Natural killer cell (primary cell): ENCODE data around the gene CPT1A. TPM values are rescaled to one million over a fixed set of nuclear protein-coding genes. Genes with fewer than 3 reads are reported as not detected.

Source experiments
- ATAC-seq, 3 donors: fragments of 150-1000 bp in 2 of 3; fragments of 200-7000 bp in 1 of 3; cut with Tn5 transposase; 1 replicate in 1 of 3; 2 replicates in 2 of 3; pipeline ENCODE4 v1.10.0; 2021; ENCODE audit warnings: mild to moderate bottlenecking in 2 of 3, moderate library complexity in 2 of 3
- DNase-seq, 2 donors: peaks; one replicate each; pipeline versions ENCODE4 v3.0.0 to v3.0.0-alpha.2; 2013 to 2021; ENCODE audit warnings: mixed read lengths in 1 of 2
- H3K27ac ChIP-seq: one replicate; pipeline ENCODE4 v1.5.1; 2013; ENCODE audit warnings: mild to moderate bottlenecking, low read length
- H3K27me3 ChIP-seq: one replicate; pipeline ENCODE4 v1.6.1; 2013; ENCODE audit warnings: low read length; ENCODE audit not compliant: control insufficient read depth, insufficient read depth
- H3K36me3 ChIP-seq: one replicate; pipeline ENCODE4 v1.6.1; 2013; ENCODE audit warnings: low read length; ENCODE audit not compliant: control insufficient read depth, insufficient read depth
- H3K4me1 ChIP-seq: one replicate; pipeline ENCODE4 v1.6.1; 2013; ENCODE audit warnings: low read length; ENCODE audit not compliant: control insufficient read depth, insufficient read depth
- H3K4me3 ChIP-seq: one replicate; pipeline ENCODE4 v1.5.1; 2013; ENCODE audit warnings: low read length
- H3K9me3 ChIP-seq: one replicate; pipeline ENCODE4 v1.6.1; 2013; ENCODE audit warnings: low read length; ENCODE audit not compliant: control insufficient read depth, insufficient read depth
- H3K27ac Mint-ChIP-seq, 2 donors: one replicate each; pipeline ENCODE4 v1.8.0; 2022; ENCODE audit warnings: mild to moderate bottlenecking in 2 of 2, mixed read lengths in 2 of 2, moderate library complexity in 1 of 2
- H3K27me3 Mint-ChIP-seq, 2 donors: one replicate each; pipeline ENCODE4 v1.8.0; 2022; ENCODE audit warnings: low read depth in 2 of 2, mixed read lengths in 2 of 2
- H3K36me3 Mint-ChIP-seq: one replicate; pipeline ENCODE4 v1.8.0; 2022; ENCODE audit warnings: mixed read lengths
- H3K4me1 Mint-ChIP-seq, 2 donors: one replicate each; pipeline ENCODE4 v1.8.0; 2022; ENCODE audit warnings: mixed read lengths in 2 of 2
- H3K4me3 Mint-ChIP-seq: one replicate; pipeline ENCODE4 v1.8.0; 2022; ENCODE audit warnings: mild to moderate bottlenecking, moderate library complexity, mixed read lengths
- H3K9me3 Mint-ChIP-seq, 2 donors: one replicate each; pipeline ENCODE4 v1.8.0; 2022; ENCODE audit warnings: mixed read lengths in 2 of 2
- WGBS: methylation state at CpG from one replicate; pipeline ENCODE4 v1.1.7; 2013; ENCODE audit warnings: missing lambda C conversion rate; ENCODE audit not compliant: insufficient coverage; 5-methylcytosine and 5-hydroxymethylcytosine counted together
- intact Hi-C: fragments of 100-400 bp; cut with micrococcal nuclease; formaldehyde crosslinking; loops from one replicate; pipeline ENCODE4 v1.14.2; 2022
- total RNA-seq, 4 donors: library from RNA; stranded (reverse); fragments of 120-200 nt in 1 of 4; gene quantifications; one replicate each; pipeline versions ENCODE4 v1.2.3 to v1.2.4, GENCODE V29; 2013 to 2022
- TF ChIP-seq, protein P1 (sequence below): fragments of 200-600 bp; IDR thresholded peaks from one replicate; pipeline ENCODE4 v1.8.0; 2022; ENCODE audit warnings: antibody characterized with exemption

The CPT1A gene
- total RNA-seq, 3 donors from 2014 or later (not counting 1 experiment from before 2014, with no cell fraction given), result 70.3 to 129 (median 100) TPM

DNA sequence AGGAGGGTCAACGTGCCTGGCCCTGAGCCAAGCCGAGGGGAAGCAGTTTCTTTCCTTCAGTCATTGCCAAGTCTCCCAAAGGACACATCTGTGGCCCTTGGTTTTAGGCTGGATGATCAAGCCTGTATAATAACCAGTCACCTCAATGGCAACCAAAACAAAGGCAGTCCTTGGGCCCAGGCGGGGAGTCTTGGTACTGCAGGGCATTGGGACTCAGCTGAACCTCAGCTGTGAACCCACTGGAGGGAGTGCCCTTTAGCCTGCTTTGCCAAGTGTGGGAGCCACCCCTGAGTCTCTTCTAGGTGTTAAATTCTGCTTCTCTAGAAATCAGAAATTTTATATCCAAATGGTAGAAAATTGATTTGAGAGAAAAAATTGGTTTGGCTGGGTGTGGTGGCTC is 36.9 kb downstream of the CPT1A start:
- WGBS, result 94% methylated on average over 3 of the region's 3 CpGs
- ATAC-seq (peak in 1 of 3 donors; percentile 20), DNase-seq (no peak)
- intact Hi-C loops, result no loop called here
- H3K4me1 ChIP-seq, result no peaks in the 10 kb centered on the region
- TF ChIP-seq, protein P1, sequence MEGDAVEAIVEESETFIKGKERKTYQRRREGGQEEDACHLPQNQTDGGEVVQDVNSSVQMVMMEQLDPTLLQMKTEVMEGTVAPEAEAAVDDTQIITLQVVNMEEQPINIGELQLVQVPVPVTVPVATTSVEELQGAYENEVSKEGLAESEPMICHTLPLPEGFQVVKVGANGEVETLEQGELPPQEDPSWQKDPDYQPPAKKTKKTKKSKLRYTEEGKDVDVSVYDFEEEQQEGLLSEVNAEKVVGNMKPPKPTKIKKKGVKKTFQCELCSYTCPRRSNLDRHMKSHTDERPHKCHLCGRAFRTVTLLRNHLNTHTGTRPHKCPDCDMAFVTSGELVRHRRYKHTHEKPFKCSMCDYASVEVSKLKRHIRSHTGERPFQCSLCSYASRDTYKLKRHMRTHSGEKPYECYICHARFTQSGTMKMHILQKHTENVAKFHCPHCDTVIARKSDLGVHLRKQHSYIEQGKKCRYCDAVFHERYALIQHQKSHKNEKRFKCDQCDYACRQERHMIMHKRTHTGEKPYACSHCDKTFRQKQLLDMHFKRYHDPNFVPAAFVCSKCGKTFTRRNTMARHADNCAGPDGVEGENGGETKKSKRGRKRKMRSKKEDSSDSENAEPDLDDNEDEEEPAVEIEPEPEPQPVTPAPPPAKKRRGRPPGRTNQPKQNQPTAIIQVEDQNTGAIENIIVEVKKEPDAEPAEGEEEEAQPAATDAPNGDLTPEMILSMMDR, result no peak
- Mint-ChIP-seq H3K36me3 (no peaks in the 10 kb centered on the region), H3K27ac (no peak overlapping the region), H3K27me3 (no peaks in the 10 kb centered on the region), H3K9me3 (no peaks in the 10 kb centered on the region), H3K4me1 (peaks cover 4 to 5% of the 10 kb centered on the region in 2 donors), H3K4me3 (no peak overlapping the region)
- no peaks in the 10 kb centered on the region for H3K27me3 ChIP-seq
- peaks cover 48% of the 10 kb centered on the region for H3K36me3 ChIP-seq
- no peaks in the 10 kb centered on the region for H3K9me3 ChIP-seq
- H3K4me3 ChIP-seq, result no peak overlapping the region
- H3K27ac ChIP-seq, result no peak overlapping the region

GRCh38 chr11:68803766-68804165 is 38.0 kb downstream of the CPT1A start:
- Histone ChIP-seq H3K9me3 (no peaks in the 10 kb centered on the region), H3K4me1 (no peaks in the 10 kb centered on the region), H3K4me3 (no peak overlapping the region), H3K36me3 (peaks cover 54% of the 10 kb centered on the region), H3K27me3 (no peaks in the 10 kb centered on the region), H3K27ac (no peak overlapping the region)
- ATAC-seq (no peak), DNase-seq (no peak)
- 97% methylated on average over 8 of the region's 8 CpGs for WGBS
- no peak overlapping the region for H3K4me3 Mint-ChIP-seq
- H3K4me1 Mint-ChIP-seq, result no peaks in the 10 kb centered on the region
- H3K9me3 Mint-ChIP-seq, result no peaks in the 10 kb centered on the region
- TF ChIP-seq, protein P1, result no peak
- H3K36me3 Mint-ChIP-seq, result no peaks in the 10 kb centered on the region
- intact Hi-C loops, result no loop called here
- no peak overlapping the region for H3K27ac Mint-ChIP-seq
- no peaks in the 10 kb centered on the region for H3K27me3 Mint-ChIP-seq

GRCh38 chr11:68798221-68798813 is 43.4 kb downstream of the CPT1A start:
- H3K27me3 Mint-ChIP-seq, result no peaks in the 10 kb centered on the region
- peak; percentile 35 to 69 for DNase-seq
- Histone ChIP-seq H3K4me1 (no peaks in the 10 kb centered on the region), H3K36me3 (peaks cover 73% of the 10 kb centered on the region), H3K4me3 (no peak overlapping the region), H3K27me3 (no peaks in the 10 kb centered on the region), H3K27ac (no peak overlapping the region), H3K9me3 (no peaks in the 10 kb centered on the region)
- WGBS, result 87% methylated on average over 23 of the region's 23 CpGs
- H3K9me3 Mint-ChIP-seq, result no peaks in the 10 kb centered on the region
- peaks cover 13% of the 10 kb centered on the region for H3K36me3 Mint-ChIP-seq
- no peak overlapping the region for H3K27ac Mint-ChIP-seq
- ATAC-seq, result peak in 2 of 3 donors; percentile 36 to 37
- H3K4me3 Mint-ChIP-seq, result no peak overlapping the region
- intact Hi-C loops, result no loop called here
- TF ChIP-seq, protein P1, result peak; percentile 52
- H3K4me1 Mint-ChIP-seq, result peaks cover 0 to 7% of the 10 kb centered on the region in 2 donors

GRCh38 chr11:68796801-68797200 is 44.9 kb downstream of the CPT1A start:
- no peaks in the 10 kb centered on the region for H3K4me1 ChIP-seq
- H3K36me3 ChIP-seq, result peaks cover 74% of the 10 kb centered on the region
- WGBS, result 97% methylated on average over 19 of the region's 19 CpGs
- TF ChIP-seq, protein P1, result no peak
- Mint-ChIP-seq H3K36me3 (peaks cover 13% of the 10 kb centered on the region), H3K4me3 (no peak overlapping the region), H3K9me3 (no peaks in the 10 kb centered on the region), H3K4me1 (peaks cover 0 to 7% of the 10 kb centered on the region in 2 donors), H3K27ac (no peak overlapping the region), H3K27me3 (no peaks in the 10 kb centered on the region)
- H3K4me3 ChIP-seq, result no peak overlapping the region
- no peaks in the 10 kb centered on the region for H3K9me3 ChIP-seq
- ATAC-seq (no peak), DNase-seq (no peak)
- H3K27ac ChIP-seq, result no peak overlapping the region
- H3K27me3 ChIP-seq, result no peaks in the 10 kb centered on the region
- intact Hi-C loops, result no loop called here
